ENCODE measurements around the gene DLGAP5. TPM values are rescaled to one million over a fixed set of nuclear protein-coding genes. Genes with fewer than 3 reads are reported as not detected.

The DLGAP5 gene
- total and polyA plus RNA-seq, 2 of the 13 experiments (the other 11 are each of a cell fraction or from before 2014, with no cell fraction given) = 7.7 to 55.8 TPM

DNA sequence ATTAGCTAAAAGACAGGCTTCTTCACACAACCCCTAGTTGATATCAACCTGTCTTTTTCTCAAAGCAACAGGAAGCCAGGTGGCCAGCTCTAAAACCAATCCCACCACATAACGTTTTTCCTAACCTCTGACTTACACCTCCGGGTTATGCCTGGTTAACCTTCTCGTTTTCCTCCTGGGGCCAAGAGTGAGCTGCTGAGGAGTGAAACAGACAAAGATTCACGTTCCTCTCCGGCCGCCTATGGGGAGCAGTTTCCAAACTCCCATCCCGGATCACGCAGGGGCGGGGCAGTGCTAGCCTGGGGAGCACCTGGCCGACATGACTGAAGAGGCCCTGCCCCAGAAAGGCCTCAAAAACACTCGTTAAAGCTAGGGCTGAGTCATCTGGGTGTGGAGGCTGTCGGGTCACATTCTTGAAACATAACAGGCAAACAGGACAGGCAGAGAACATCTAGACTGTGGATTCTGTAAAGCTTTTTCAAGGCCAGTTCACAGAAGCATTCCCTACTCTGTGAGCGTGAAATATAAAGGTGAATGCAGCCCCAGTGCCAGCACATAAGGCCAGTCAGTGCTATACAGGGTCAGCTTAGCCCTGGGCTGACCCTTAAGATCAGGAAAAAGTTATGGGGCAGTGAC is 88.3 kb downstream of the DLGAP5 start (continued):
- TF ChIP-seq, protein P1, sequence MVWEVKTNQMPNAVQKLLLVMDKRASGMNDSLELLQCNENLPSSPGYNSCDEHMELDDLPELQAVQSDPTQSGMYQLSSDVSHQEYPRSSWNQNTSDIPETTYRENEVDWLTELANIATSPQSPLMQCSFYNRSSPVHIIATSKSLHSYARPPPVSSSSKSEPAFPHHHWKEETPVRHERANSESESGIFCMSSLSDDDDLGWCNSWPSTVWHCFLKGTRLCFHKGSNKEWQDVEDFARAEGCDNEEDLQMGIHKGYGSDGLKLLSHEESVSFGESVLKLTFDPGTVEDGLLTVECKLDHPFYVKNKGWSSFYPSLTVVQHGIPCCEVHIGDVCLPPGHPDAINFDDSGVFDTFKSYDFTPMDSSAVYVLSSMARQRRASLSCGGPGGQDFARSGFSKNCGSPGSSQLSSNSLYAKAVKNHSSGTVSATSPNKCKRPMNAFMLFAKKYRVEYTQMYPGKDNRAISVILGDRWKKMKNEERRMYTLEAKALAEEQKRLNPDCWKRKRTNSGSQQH (CRISPR knock-in tag; IDR thresholded peaks at IDR 0.05; ENCODE audit: low read depth) = no peak
- TF ChIP-seq, protein P2, sequence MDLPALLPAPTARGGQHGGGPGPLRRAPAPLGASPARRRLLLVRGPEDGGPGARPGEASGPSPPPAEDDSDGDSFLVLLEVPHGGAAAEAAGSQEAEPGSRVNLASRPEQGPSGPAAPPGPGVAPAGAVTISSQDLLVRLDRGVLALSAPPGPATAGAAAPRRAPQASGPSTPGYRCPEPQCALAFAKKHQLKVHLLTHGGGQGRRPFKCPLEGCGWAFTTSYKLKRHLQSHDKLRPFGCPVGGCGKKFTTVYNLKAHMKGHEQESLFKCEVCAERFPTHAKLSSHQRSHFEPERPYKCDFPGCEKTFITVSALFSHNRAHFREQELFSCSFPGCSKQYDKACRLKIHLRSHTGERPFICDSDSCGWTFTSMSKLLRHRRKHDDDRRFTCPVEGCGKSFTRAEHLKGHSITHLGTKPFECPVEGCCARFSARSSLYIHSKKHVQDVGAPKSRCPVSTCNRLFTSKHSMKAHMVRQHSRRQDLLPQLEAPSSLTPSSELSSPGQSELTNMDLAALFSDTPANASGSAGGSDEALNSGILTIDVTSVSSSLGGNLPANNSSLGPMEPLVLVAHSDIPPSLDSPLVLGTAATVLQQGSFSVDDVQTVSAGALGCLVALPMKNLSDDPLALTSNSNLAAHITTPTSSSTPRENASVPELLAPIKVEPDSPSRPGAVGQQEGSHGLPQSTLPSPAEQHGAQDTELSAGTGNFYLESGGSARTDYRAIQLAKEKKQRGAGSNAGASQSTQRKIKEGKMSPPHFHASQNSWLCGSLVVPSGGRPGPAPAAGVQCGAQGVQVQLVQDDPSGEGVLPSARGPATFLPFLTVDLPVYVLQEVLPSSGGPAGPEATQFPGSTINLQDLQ (CRISPR knock-in tag; IDR thresholded peaks at IDR 0.05) = no peak
- TF ChIP-seq NCOR1 (IDR thresholded peaks at IDR 0.05; ENCODE audit: borderline replicate concordance, low read length) = no peak; the same call in 1 of the 2 replicates
- TF ChIP-seq, protein P3, sequence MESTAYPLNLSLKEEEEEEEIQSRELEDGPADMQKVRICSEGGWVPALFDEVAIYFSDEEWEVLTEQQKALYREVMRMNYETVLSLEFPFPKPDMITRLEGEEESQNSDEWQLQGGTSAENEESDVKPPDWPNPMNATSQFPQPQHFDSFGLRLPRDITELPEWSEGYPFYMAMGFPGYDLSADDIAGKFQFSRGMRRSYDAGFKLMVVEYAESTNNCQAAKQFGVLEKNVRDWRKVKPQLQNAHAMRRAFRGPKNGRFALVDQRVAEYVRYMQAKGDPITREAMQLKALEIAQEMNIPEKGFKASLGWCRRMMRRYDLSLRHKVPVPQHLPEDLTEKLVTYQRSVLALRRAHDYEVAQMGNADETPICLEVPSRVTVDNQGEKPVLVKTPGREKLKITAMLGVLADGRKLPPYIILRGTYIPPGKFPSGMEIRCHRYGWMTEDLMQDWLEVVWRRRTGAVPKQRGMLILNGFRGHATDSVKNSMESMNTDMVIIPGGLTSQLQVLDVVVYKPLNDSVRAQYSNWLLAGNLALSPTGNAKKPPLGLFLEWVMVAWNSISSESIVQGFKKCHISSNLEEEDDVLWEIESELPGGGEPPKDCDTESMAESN (CRISPR knock-in tag; conservative IDR thresholded peaks at IDR 0.05) = no peak
- no peak for TF ChIP-seq MXD4 (CRISPR knock-in tag; IDR thresholded peaks at IDR 0.05)
- TF ChIP-seq RBAK (CRISPR knock-in tag; IDR thresholded peaks at IDR 0.05) = no peak
- TF ChIP-seq KAT2B (IDR thresholded peaks at IDR 0.05; ENCODE audit: borderline replicate concordance, low read depth, low read length) = no peak
- peak; percentile 82 for TF ChIP-seq ZSCAN21 (CRISPR knock-in tag; IDR thresholded peaks at IDR 0.05; ENCODE audit: borderline replicate concordance)
- TF ChIP-seq, protein P4, sequence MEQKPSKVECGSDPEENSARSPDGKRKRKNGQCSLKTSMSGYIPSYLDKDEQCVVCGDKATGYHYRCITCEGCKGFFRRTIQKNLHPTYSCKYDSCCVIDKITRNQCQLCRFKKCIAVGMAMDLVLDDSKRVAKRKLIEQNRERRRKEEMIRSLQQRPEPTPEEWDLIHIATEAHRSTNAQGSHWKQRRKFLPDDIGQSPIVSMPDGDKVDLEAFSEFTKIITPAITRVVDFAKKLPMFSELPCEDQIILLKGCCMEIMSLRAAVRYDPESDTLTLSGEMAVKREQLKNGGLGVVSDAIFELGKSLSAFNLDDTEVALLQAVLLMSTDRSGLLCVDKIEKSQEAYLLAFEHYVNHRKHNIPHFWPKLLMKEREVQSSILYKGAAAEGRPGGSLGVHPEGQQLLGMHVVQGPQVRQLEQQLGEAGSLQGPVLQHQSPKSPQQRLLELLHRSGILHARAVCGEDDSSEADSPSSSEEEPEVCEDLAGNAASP (CRISPR knock-in tag; IDR thresholded peaks at IDR 0.05; ENCODE audit: borderline replicate concordance) = peak; percentile 76; the same call in 1 of the 2 replicates
- TF ChIP-seq ZNF17 (CRISPR knock-in tag; IDR thresholded peaks at IDR 0.05) = no peak
- no peak for TF ChIP-seq MLLT10 (CRISPR knock-in tag; IDR thresholded peaks at IDR 0.05)
- TF ChIP-seq ZSCAN12 (CRISPR knock-in tag; IDR thresholded peaks at IDR 0.05) = no peak
- 0 out of 2 replicates have a peak, but pooled peaks have one; percentile 11 for TF ChIP-seq SIX4 (CRISPR knock-in tag; IDR thresholded peaks at IDR 0.05)
- peak; percentile 95 for TF ChIP-seq SAP130 (CRISPR knock-in tag; IDR thresholded peaks at IDR 0.05; ENCODE audit: low read depth)
- TF ChIP-seq, protein P5, sequence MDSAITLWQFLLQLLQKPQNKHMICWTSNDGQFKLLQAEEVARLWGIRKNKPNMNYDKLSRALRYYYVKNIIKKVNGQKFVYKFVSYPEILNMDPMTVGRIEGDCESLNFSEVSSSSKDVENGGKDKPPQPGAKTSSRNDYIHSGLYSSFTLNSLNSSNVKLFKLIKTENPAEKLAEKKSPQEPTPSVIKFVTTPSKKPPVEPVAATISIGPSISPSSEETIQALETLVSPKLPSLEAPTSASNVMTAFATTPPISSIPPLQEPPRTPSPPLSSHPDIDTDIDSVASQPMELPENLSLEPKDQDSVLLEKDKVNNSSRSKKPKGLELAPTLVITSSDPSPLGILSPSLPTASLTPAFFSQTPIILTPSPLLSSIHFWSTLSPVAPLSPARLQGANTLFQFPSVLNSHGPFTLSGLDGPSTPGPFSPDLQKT (CRISPR knock-in tag; IDR thresholded peaks at IDR 0.05; ENCODE audit: borderline replicate concordance) = no peak
- peak; percentile 90 for TF ChIP-seq ZNF614 (CRISPR knock-in tag; IDR thresholded peaks at IDR 0.05; ENCODE audit: borderline replicate concordance)
- TF ChIP-seq, protein P6, sequence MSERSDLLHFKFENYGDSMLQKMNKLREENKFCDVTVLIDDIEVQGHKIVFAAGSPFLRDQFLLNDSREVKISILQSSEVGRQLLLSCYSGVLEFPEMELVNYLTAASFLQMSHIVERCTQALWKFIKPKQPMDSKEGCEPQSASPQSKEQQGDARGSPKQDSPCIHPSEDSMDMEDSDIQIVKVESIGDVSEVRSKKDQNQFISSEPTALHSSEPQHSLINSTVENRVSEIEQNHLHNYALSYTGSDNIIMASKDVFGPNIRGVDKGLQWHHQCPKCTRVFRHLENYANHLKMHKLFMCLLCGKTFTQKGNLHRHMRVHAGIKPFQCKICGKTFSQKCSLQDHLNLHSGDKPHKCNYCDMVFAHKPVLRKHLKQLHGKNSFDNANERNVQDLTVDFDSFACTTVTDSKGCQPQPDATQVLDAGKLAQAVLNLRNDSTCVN (CRISPR knock-in tag; IDR thresholded peaks at IDR 0.05; ENCODE audit: borderline replicate concordance) = peak; percentile 93
- no peak for TF ChIP-seq ZNF607 (CRISPR knock-in tag; IDR thresholded peaks at IDR 0.05; ENCODE audit: borderline replicate concordance)
- TF ChIP-seq ZNF776 (CRISPR knock-in tag; IDR thresholded peaks at IDR 0.05) = peak; percentile 38; the same call in 1 of the 2 replicates
